K562 (cell line): Measurements from ENCODE around the gene CEBPE. TPM values are rescaled to one million over a fixed set of nuclear protein-coding genes. Genes with fewer than 3 reads are reported as not detected.

Experiments
- E2F8 ChIP-seq: fragments of 450-650 bp; IDR thresholded peaks from 2 replicates; pipeline ENCODE4 v1.7.1; 2018; ENCODE audit warnings: mild to moderate bottlenecking, low read depth; ENCODE audit not compliant: partially characterized antibody
- NCOR1 ChIP-seq: fragments of 450-650 bp; IDR thresholded peaks from 2 replicates; pipeline ENCODE4 v1.6.1; 2016; ENCODE audit warnings: mild to moderate bottlenecking, moderate library complexity
- NRF1 ChIP-seq, 2 experiments: fragments of 450-650 bp; IDR thresholded peaks in 1 of 2; conservative IDR thresholded peaks in 1 of 2; 2 replicates each; pipeline ENCODE4 v1.6.1; 2014; ENCODE audit warnings: mild to moderate bottlenecking in 2 of 2
- PPARD ChIP-seq: fragments of 250-450 bp; sonication (Bioruptor Pico); IDR thresholded peaks from 2 replicates; pipeline ENCODE4 v1.8.0; 2022; ENCODE audit warnings: inconsistent platforms, mild to moderate bottlenecking, moderate library complexity
- RBFOX2 ChIP-seq: fragments of 200-400 bp; formaldehyde crosslinking; IDR thresholded peaks from 2 replicates; pipeline ENCODE4 v1.6.1; 2017; ENCODE audit warnings: low read depth, mild to moderate bottlenecking, low read length, moderate library complexity
- ZKSCAN1 ChIP-seq: fragments of 150-350 bp; IDR thresholded peaks from 2 replicates; pipeline ENCODE4 v1.6.1; 2016; ENCODE audit warnings: low read depth, low read length
- ZNF318 ChIP-seq, 2 experiments: fragments of 450-650 bp; IDR thresholded peaks; 2 replicates each; pipeline ENCODE4 v1.6.1; 2016; ENCODE audit warnings: mild to moderate bottlenecking in 2 of 2, borderline replicate concordance in 1 of 2, low read depth in 1 of 2, moderate library complexity in 1 of 2
- polyA plus RNA-seq, 8 experiments: library from polyadenylated mRNA; depleted of rRNA in 4 of 8; stranded (reverse) in 5 of 8; unstranded in 3 of 8; fragments of >200 nt; fragmentation: Nextera tagmentation in 2 of 8; fragmentation: Illumina TruSeq in 1 of 8; extraction: Ambion mirVana in 2 of 8; extraction: Trizol in 1 of 8; gene quantifications; 2 replicates each; pipeline versions ENCODE4 v1.2.1 to v1.2.3, GENCODE V29; 2011 to 2014; ENCODE audit warnings: inconsistent platforms in 1 of 8, missing spikeins in 1 of 8
- total RNA-seq, 7 experiments: library from RNA; depleted of rRNA in 6 of 7; stranded (reverse); fragments of >200 nt in 6 of 7; fragmentation: Illumina TruSeq in 2 of 7; extraction: Trizol in 2 of 7; gene quantifications; 2 replicates each; pipeline versions ENCODE4 v1.2.1 to v1.2.3, GENCODE V29; 2011 to 2021; ENCODE audit warnings: low replicate concordance in 1 of 7
- TF ChIP-seq, protein P1 (sequence below): fragments of 200-800 bp; sonication (Bioruptor generic); IDR thresholded peaks from 2 replicates; pipeline ENCODE4 v1.6.1; 2017; ENCODE audit warnings: missing genetic modification characterization, missing compliant biosample characterization
- TF ChIP-seq, protein P2 (sequence below), 2 experiments: IDR thresholded peaks; 2 replicates each; pipeline ENCODE4 v1.6.1; 2012; ENCODE audit warnings: improper control_type of control experiment in 2 of 2, low read depth in 2 of 2, low read length in 2 of 2, borderline replicate concordance in 1 of 2

The CEBPE gene
- total and polyA plus RNA-seq, 9 of the 15 experiments (the other 6 are each of a cell fraction or from before 2014, with no cell fraction given): 0.09 to 0.15 (median 0.13) TPM; not detected in 6

- TF ChIP-seq NRF1 (conservative IDR thresholded peaks at IDR 0.05 in 1 of 2, IDR thresholded peaks at IDR 0.05 in 1 of 2) (peak; percentile 95 to 96), ZNF318 (IDR thresholded peaks at IDR 0.05; ENCODE audit: borderline replicate concordance in 1 of 2, low read depth in 1 of 2) (no peak), PPARD (CRISPR knock-in tag) (no peak), ZKSCAN1 (0 out of 2 replicates have a peak, but pooled peaks have one; percentile 17), E2F8 (peak; percentile 57), RBFOX2 (peak; percentile 97), NCOR1 (no peak)
- TF ChIP-seq, protein P1, sequence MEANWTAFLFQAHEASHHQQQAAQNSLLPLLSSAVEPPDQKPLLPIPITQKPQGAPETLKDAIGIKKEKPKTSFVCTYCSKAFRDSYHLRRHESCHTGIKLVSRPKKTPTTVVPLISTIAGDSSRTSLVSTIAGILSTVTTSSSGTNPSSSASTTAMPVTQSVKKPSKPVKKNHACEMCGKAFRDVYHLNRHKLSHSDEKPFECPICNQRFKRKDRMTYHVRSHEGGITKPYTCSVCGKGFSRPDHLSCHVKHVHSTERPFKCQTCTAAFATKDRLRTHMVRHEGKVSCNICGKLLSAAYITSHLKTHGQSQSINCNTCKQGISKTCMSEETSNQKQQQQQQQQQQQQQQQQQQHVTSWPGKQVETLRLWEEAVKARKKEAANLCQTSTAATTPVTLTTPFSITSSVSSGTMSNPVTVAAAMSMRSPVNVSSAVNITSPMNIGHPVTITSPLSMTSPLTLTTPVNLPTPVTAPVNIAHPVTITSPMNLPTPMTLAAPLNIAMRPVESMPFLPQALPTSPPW (CRISPR knock-in tag): peak; percentile 76
- TF ChIP-seq, protein P2, sequence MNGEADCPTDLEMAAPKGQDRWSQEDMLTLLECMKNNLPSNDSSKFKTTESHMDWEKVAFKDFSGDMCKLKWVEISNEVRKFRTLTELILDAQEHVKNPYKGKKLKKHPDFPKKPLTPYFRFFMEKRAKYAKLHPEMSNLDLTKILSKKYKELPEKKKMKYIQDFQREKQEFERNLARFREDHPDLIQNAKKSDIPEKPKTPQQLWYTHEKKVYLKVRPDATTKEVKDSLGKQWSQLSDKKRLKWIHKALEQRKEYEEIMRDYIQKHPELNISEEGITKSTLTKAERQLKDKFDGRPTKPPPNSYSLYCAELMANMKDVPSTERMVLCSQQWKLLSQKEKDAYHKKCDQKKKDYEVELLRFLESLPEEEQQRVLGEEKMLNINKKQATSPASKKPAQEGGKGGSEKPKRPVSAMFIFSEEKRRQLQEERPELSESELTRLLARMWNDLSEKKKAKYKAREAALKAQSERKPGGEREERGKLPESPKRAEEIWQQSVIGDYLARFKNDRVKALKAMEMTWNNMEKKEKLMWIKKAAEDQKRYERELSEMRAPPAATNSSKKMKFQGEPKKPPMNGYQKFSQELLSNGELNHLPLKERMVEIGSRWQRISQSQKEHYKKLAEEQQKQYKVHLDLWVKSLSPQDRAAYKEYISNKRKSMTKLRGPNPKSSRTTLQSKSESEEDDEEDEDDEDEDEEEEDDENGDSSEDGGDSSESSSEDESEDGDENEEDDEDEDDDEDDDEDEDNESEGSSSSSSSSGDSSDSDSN (IDR thresholded peaks at IDR 0.05; ENCODE audit: borderline replicate concordance in 1 of 2, low read depth in 2 of 2, low read length in 2 of 2): peak in 1 of 2 experiments; percentile 93; a peak in 3 of 4 replicates
Measured at GRCh38 chr14:23094666-23095195, 24.3 kb downstream of the CEBPE start, which contains the start of gene ACIN1 (continued).
